Tibial artery (tissue), 4 donors: Measurements from ENCODE around the gene KMT5B.

Experiments
- DNase-seq, 2 donors: peaks; one replicate each; pipeline ENCODE4 v3.0.0-alpha.2; 2019
- H3K27ac ChIP-seq, 2 donors: fragments of 200-600 bp; sonication (generic) in 1 of 2; 1 replicate in 1 of 2; 2 replicates in 1 of 2; pipeline ENCODE4 v1.5.1; 2018 to 2019; ENCODE audit warnings: mild to moderate bottlenecking in 1 of 2
- H3K27me3 ChIP-seq, 2 donors: fragments of 200-600 bp; sonication (generic) in 1 of 2; one replicate each; pipeline versions ENCODE4 v1.5.1 to v1.6.0; 2016 to 2019
- H3K36me3 ChIP-seq, 3 donors: fragments of 200-600 bp; sonication (generic) in 2 of 3; one replicate each; pipeline ENCODE4 v1.5.1; 2016 to 2019; ENCODE audit warnings: mild to moderate bottlenecking in 2 of 3
- H3K4me1 ChIP-seq, 4 donors: fragments of 200-600 bp; sonication (generic) in 2 of 4; 1 replicate in 3 of 4; 2 replicates in 1 of 4; pipeline ENCODE4 v1.5.1; 2016 to 2019
- H3K4me3 ChIP-seq, 2 donors: fragments of 200-600 bp; sonication (generic) in 1 of 2; 1 replicate in 1 of 2; 2 replicates in 1 of 2; pipeline ENCODE4 v1.5.1; 2018 to 2019; ENCODE audit warnings: mild to moderate bottlenecking in 2 of 2
- H3K9me3 ChIP-seq, 3 donors: fragments of 200-600 bp; sonication (generic) in 1 of 3; one replicate each; pipeline ENCODE4 v1.5.1; 2016 to 2019
- intact Hi-C: fragments of 100-400 bp; cut with DNase I; formaldehyde crosslinking; loops from one replicate; pipeline ENCODE4 v1.15.0; 2023; ENCODE audit warnings: low total_unique reads
- TF ChIP-seq, protein P1 (sequence below), 2 experiments: fragments of 200-600 bp in 1 of 2; fragments of 450-650 bp in 1 of 2; IDR thresholded peaks; one replicate each; pipeline ENCODE4 v1.5.1; 2017 to 2019; ENCODE audit warnings: antibody characterized with exemption in 2 of 2, mild to moderate bottlenecking in 1 of 2, moderate library complexity in 1 of 2

The KMT5B gene

DNA sequence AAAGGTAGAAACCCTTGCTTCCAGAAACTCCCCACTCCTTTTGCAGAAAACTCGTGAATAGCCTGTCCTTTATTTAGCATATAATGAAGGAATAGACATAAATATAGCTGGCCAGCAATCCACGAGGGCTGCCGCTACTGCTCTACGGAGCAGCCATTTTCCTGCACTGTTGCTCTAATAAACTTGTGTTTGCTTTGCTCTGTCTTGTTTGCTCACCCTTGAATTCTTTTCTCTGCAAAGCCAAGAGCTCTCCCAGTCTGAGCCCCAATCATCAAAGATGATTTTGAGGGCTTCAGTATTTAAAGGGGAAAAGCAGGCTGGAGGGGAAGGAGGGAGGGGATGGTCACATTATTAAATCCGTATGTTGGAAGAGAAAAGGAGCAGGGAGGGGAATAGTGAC, 75.3 kb downstream of the KMT5B start:
- DNase-seq, result peak in 1 of 2 donors; percentile 1
- Histone ChIP-seq H3K36me3 (no peaks in the 10 kb centered on the region), H3K9me3 (no peaks in the 10 kb centered on the region), H3K4me1 (peaks cover 0 to 17% (median 0%) of the 10 kb centered on the region in 4 donors), H3K27me3 (no peaks in the 10 kb centered on the region), H3K4me3 (no peak overlapping the region), H3K27ac (no peak overlapping the region)
- TF ChIP-seq, protein P1, sequence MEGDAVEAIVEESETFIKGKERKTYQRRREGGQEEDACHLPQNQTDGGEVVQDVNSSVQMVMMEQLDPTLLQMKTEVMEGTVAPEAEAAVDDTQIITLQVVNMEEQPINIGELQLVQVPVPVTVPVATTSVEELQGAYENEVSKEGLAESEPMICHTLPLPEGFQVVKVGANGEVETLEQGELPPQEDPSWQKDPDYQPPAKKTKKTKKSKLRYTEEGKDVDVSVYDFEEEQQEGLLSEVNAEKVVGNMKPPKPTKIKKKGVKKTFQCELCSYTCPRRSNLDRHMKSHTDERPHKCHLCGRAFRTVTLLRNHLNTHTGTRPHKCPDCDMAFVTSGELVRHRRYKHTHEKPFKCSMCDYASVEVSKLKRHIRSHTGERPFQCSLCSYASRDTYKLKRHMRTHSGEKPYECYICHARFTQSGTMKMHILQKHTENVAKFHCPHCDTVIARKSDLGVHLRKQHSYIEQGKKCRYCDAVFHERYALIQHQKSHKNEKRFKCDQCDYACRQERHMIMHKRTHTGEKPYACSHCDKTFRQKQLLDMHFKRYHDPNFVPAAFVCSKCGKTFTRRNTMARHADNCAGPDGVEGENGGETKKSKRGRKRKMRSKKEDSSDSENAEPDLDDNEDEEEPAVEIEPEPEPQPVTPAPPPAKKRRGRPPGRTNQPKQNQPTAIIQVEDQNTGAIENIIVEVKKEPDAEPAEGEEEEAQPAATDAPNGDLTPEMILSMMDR (IDR thresholded peaks at IDR 0.05), result no peak
- intact Hi-C loops, result no loop called here

GRCh38 chr11:68136866-68137265, 76.2 kb downstream of the KMT5B start:
- no peaks in the 10 kb centered on the region for H3K27me3 ChIP-seq
- no peaks in the 10 kb centered on the region for H3K9me3 ChIP-seq
- H3K27ac ChIP-seq, result no peak overlapping the region
- no peak overlapping the region for H3K4me3 ChIP-seq
- TF ChIP-seq, protein P1 (IDR thresholded peaks at IDR 0.05), result no peak
- intact Hi-C loops, result no loop called here
- H3K36me3 ChIP-seq, result no peaks in the 10 kb centered on the region
- peaks cover 0 to 9% (median 0%) of the 10 kb centered on the region in 4 donors for H3K4me1 ChIP-seq
- DNase-seq, result peak in 1 of 2 donors; percentile 23

GRCh38 chr11:68135161-68135560, 77.9 kb downstream of the KMT5B start:
- Histone ChIP-seq H3K27me3 (no peaks in the 10 kb centered on the region), H3K4me1 (no peaks in the 10 kb centered on the region), H3K9me3 (no peaks in the 10 kb centered on the region), H3K27ac (no peak overlapping the region), H3K36me3 (no peaks in the 10 kb centered on the region), H3K4me3 (no peak overlapping the region)
- TF ChIP-seq, protein P1 (IDR thresholded peaks at IDR 0.05), result no peak
- intact Hi-C loops, result no loop called here
- DNase-seq, result peak in 1 of 2 donors; percentile 12

GRCh38 chr11:68133761-68134160, 79.3 kb downstream of the KMT5B start:
- Histone ChIP-seq H3K4me1 (peaks cover 0 to 5% (median 4%) of the 10 kb centered on the region in 4 donors), H3K4me3 (no peak overlapping the region), H3K27me3 (no peaks in the 10 kb centered on the region), H3K27ac (no peak overlapping the region), H3K9me3 (no peaks in the 10 kb centered on the region), H3K36me3 (no peaks in the 10 kb centered on the region)
- DNase-seq, result no peak
- TF ChIP-seq, protein P1 (IDR thresholded peaks at IDR 0.05), result no peak
- intact Hi-C loops, result no loop called here

GRCh38 chr11:68130121-68130520, 83.0 kb downstream of the KMT5B start:
- TF ChIP-seq, protein P1 (IDR thresholded peaks at IDR 0.05), result no peak
- intact Hi-C loops, result no loop called here
- Histone ChIP-seq H3K36me3 (no peaks in the 10 kb centered on the region), H3K27ac (no peak overlapping the region), H3K4me3 (no peak overlapping the region), H3K9me3 (no peaks in the 10 kb centered on the region), H3K27me3 (no peaks in the 10 kb centered on the region), H3K4me1 (peaks cover 0 to 24% (median 16%) of the 10 kb centered on the region in 4 donors)
- DNase-seq, result no peak
